GM19395 (cell line): Measurements from ENCODE around the gene ZNF800.

ENCODE experiments used
- ATAC-seq: cut with Tn5 transposase; IDR thresholded peaks from one replicate; pipeline ENCODE4 v1.9.1; 2021; ENCODE audit warnings: mild to moderate bottlenecking, moderate library complexity; ENCODE audit not compliant: unreplicated experiment

ZNF800 gene

DNA sequence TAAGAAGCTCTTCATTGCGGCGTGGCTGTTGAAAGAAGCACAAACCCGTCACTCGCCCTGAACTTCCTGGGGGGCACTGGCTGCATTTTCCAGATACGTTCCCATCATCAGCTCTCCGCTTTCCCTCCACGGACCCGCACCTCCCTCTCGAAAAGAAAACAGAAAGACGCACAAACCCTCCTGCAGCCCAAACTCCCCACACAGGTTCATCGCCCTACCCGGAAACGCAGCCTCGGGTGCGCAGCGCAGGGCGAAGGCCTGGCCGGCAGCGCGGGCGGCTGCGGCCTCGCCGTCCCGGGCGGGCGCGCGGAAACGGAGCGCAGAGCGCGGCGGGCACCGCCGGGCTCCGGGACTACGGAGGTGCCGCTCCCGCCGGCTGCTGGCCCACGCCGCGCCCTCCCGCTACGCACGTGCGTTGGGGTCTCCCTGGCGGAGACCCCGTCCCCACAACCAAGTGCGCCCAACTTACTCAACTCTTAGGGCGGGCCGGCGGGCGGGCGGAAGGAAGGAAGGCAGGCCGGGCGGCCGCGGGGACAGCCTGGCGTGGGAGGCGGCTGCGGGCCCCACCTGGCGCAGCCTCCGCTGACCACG, 822 bp downstream of the ZNF800 start:
- peak; percentile 45 for ATAC-seq

DNA sequence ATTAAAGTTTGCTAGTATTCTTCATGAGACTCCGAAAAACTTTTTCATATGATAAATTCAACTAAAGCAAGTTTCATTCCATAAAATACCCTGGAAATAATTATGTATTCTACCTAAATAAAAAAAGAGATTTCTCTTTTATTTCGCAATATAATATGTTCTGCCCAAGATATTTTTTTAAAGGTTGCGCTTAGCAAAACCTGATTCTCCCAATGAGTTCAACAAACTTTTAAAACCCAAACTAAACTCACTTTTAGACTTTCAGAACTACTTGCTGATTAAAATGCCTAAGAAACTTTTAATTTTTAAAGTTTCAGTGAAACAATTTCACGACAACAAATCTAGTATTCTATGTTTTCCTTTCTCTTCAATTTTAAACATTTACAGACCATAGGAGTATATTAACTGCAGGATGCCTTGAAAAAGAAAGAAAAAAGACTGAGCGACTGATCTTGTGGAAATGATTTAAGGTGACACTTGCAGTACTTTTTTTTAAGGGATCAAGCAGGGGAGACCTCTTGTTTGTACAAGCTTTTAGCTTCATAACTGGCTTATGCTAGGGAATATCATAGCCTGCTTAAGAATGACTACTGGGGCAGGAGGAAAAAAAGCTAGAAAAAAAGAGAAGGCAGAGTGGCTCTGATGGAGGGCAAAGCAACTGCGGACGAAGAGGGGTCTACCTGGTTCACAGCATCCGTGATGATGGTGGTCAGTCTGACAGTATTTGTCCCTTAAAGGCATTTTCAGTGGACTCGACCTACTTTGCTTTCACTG, 1.5 kb downstream of the ZNF800 start:
- ATAC-seq, result no peak

DNA sequence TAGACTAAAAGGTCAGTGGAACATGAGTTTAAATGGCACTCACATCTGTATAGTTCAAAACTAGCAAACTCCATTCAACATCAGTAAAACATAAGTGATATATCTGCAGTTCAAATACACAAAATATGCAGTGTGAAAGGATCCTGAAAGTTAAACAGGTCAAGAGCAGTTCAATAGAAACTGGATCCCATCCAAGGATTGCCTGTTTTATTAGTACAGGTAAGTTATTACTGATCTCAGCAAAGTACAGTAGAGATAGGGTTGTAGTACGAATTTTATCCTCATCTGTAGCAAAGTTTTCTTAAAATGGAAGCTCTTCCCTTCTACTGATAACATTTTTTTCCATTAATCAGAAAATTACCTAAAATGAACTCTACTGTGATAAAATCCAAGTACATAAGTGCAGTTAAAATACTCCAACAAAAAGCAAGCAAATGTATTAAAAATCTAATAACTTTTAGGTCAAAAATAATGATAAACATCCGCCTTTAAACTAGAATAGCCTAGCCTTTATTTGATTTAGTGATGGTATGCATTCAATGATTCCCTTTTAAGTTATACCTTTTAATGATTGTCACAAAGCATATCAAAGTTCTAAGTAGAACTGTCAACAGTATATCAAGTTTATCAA, 2.2 kb downstream of the ZNF800 start:
- no peak for ATAC-seq

DNA sequence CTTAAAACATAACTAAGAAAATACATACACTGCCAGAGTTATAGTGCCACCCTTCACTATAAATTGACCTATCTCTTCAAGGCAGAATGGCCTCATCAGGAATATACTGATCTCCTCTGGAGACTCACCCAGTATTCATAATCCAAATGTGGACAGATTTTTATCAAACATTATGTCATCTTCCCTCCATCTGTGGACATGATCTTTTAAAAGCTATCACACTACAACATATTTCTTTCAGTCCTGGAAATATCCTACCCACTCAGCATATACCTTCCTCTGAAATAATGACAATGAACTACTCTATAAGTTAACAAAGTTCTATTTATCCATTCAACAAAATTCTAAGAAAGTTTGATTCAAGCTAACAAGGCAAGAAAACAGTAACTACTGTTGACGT, 3.2 kb downstream of the ZNF800 start:
- no peak for ATAC-seq

DNA sequence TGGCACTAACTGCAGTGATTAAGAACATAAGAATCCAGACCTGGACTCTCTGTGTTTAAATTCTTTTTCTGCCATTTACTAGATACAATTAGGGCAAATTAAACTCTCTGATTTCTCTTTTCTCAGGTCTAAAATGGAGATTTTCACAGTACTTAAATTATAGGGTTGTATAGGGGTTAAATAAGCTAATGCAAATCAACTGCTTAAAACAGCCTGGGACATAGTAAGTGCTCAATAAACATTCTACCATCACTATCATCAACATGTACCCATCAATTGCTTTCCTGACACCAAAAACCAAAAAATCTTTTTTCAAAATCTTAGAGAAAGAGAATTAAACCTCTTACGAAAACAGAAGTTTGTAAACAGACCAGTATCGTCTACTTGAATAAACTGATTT, 4.5 kb downstream of the ZNF800 start:
- no peak for ATAC-seq

DNA sequence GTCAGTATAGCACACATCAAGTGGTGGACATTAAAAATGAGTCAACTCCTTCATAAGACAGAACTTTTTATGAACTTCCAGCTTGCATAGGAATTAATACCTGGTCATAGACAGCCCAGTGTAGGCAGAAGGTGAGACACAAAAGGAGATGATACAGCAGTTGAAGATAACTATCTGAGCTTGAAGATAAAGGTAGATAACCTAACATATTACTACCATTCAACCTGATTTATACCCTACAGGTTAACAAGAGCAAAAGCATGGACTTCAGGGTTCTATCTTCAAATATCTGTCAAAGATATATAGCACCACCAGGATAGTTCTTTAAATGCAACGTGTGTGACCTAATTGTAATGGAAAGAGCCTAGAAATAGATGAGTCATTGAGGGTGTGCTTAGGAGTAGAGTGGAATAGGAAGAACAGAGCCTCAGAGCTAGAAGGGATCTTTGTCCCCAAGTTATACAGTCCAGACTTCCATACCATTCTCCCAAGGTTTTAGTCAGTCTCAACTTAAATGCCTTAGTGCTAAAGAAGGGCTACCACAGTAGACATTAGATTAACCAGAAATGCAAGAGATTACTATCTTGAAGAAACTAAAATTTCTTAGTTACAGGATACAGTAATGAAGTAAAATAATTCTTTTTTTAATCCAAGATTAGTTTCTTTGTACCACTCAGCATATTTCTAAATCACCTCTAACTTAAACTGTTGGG, 9.2 kb downstream of the ZNF800 start:
- no peak for ATAC-seq

DNA sequence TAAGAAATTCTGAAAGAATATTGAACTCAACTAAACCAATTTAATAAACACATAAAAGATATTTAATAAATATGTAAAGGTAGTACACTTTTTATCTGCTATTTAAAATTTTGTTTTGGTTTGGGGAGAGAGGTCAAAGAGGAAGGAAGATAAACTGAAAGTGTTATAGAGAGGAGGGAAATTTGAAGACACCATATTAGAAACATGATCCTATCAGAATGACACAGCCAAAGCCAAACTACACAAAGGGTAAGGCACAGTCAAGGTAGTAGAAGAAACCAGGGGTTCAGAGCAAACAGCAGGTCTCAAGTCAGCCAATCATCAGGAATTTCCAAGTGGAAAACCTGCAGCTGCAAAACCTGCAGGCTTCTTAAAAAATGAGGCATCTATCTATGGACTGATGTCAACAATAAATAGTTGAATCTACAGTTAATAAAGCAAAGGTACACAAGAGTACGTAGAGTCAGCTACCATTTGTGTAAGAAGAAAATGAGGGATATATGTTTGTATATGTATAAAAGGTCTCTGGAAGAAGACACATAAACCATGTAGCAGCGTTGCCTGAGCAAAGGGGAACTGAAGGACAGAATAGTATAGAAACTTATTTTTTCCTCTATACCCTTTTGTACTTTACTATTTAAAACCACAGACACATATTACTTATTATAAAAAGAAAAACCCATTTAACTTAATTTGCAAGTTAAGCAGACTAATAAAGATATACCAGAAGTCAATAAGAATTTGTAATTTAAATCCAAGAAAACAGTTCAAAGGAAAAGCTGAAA, 10.0 kb downstream of the ZNF800 start:
- ATAC-seq, result peak; percentile 46

DNA sequence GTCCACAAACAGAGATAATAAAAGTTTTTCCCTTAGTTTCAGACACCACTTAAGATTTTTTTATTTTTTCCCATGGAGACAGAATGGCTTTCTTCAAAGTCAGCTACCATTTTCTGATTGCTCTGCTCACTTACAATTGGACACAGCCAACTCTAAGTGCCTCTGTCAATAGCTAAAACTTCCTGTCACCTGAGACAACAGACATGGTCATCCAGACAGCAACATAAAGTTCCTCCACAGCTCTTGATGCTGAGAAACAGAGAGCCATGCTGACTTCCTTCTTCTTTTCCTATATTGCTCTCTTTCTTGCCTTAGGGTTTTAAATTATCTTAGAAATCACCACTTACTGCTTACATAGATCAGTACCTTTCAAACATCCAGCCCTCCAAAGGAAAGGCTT, 12.0 kb downstream of the ZNF800 start:
- ATAC-seq, result no peak

DNA sequence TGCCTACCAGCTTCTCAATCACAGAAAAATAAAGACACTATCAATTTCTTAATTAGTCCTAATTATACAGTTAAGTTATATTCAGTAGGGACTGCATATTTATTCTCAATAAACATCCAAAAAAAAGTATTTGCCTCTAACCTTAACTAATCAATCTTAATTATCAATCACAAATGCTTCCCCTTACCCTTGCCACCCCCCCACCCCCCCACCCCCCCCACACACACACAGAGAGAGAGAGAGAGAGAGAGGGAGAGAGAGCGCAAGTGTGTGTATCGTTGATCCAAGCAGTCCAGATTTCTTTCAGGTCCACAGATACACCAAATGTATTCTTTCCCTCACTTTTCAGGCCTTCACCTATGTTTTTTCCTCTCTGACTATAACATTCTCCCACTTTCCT, 12.9 kb downstream of the ZNF800 start:
- ATAC-seq, result no peak

DNA sequence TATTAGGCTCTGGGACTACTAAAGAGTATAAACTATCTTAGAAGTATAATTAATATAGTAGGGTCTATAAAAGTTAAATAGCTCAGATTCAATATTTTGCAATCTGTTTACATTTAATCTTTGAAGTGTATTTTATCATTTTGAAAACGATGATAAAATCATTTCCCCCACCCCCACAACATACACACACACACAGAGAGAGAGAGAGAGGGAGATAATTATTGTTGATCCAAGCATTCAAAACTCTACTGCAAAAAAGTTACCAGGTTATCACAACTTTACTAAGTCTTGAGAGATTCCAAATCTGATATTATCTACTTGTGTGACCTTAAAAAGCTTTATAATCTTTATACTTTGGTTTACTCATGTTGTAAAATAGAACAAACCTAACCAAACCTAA, 14.0 kb downstream of the ZNF800 start:
- ATAC-seq, result no peak

DNA sequence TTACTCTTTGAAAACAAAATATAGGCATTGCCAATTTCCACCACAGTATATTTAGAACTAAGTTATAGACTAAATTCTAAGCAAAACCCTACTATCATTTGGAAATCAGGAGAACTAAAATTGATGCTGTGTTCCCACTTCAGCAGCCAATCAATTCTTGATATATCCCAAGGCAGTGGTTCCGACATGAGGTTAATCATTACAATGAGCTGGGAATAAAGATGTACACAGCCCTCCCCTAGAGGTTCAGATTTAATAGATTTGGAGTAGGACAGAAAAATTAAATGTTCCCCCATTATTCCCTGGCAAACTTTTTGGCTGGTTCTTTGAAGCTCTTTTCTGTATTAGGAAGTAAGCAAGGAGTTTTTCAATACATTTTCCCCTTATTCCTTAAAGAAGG, 15.1 kb downstream of the ZNF800 start:
- no peak for ATAC-seq

DNA sequence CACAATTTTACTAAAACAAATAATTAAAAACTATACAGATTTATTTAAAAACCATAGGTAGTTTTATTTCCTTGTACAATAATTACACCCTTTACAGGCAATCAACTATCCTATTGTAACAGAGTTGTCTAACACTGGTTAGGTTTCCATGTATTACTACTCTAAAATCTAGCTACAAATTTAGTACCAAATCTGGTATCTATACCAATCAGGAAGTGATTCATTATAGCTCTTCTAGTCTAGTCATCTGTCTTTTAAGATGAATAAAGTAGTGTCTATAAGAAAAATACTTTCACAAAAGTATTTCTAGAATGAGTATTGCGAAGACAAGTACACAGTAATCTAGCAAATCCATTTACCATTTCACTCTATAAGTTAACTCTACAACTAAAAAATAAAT, 16.9 kb downstream of the ZNF800 start:
- ATAC-seq, result no peak

DNA sequence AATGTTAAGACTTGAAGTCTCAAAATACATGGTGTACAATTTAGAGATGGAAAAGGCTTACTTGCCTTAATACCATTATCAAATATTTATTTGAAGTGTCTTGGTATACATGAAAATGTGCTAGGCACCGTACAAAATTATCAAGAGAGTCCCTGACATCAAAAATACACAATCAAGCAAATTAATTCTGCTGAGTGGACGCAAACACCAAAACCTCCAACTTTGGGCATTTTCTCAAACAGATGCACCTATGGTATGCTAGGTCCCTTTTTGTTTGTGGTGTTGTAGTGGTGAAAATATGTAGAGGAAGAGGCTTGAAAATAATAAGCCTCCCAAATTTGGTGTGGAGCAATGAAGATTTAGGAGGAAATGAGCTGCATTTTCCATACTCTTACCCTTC, 24.8 kb downstream of the ZNF800 start:
- ATAC-seq, result no peak

DNA sequence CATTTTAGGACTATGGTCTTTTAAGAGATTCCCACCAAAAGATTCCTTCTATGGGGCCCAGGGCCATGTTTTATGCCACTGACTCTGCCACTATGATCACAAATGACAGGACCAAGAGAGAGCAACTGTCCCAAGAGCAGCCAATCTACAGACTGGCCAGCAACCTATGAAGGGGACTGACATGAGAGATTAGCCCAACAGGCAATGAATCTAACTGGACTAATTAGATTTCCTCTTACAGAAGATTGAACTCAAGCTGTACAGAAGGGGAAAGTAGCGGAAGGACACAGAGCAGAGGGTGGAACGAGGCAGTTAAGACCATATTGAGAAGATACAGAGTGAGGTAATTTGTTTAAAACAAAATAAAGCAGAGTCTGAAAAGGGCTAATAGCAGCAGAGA, 25.8 kb downstream of the ZNF800 start:
- no peak for ATAC-seq

DNA sequence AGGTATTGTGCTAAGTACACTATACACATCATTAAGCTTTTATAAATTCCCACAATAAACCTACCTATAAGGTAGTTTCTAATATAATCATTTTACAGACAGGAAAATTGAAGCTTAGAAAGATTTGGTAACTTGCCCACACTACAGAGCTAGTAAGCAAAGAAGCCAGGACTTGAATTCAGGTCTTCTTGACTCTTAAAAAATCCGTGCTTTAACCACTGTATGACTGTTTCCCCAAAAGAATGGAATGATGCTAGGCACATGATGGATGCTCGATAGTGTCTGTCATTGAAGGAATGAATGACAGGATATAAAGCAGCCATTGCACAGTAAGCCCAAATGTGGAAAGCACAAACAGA, 26.6 kb downstream of the ZNF800 start:
- no peak for ATAC-seq

DNA sequence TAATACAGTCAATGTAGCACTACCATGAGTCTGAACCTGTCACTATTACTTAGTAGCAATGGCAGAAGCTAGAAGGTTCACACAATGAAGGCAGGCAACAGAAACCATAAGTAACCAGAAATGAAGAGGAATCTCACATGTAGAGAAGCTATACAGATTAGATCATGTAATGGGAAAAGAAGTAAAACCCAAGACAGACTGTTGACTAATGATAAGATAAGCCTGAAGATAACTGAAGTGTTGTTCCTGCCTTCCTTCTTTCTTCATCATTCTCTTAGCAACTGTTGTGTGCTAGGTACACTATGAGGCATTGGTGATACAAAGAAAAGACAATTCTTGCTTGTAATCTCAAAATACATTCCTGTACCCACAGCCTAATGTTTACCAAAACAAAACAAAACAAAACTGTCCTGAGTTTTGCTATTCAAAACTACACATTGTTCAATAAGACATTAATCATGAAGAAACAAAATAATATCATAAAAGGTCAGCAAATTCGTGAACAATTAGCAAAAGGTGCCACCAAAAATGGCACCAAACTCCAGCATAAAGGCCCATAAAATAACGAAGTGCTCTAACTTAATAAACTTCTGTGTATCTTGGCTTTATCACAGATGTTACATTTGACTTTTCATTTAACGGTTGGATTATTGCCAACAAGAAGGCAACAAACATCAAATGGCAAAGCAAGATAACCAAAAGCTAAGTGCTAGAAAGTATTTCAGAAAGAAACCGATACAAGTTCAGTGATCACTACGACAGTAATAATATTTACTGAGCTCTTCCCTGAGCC, 27.1 kb downstream of the ZNF800 start:
- no peak for ATAC-seq

DNA sequence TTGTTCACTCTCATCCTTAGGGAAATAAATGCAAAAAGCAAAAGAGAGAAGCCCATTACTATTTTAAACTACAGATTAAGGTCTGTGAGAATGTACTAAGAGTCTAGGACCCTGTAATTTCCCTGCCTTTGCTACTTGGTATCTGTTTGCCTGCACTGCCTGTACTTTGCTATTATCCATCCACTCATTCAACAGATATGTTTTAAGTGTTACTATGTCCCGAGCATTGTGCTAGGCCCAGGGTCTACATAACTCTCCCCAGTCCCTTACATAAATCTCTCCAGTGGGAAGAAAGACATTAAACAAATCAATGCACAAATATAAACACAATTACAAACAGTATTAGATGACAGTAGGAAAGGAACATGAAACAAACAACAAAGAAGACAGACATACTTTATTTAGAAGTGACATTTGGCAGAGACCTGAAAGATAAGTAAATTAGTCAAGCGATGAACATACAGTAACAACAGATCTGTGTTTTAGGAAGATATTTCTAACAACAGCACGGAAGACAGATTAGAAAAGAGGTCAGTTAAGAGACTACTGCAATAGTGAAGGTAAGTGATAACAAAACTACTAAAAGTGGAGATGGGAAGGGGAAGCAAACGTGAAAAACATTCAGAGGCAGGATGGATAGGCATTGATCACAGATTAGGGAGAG, 30.0 kb downstream of the ZNF800 start:
- no peak for ATAC-seq

DNA sequence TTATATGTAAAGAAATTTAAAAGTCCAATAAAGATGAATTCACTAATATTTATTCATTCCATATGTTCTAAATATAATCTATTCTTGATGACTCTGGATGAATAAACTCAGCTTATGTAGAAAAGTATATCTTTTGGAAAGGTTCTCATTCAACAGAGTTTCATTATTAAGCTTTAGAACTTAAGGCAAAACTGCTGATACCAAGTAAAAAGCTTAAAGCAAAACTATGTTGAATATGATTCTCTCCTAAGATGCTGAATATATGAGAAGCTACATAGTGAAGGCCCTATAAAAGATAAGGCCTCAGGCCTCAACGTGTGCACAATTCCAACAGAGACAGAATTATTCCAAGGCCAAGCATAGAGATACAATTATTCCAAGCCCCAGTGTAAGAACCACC, 30.8 kb downstream of the ZNF800 start:
- no peak for ATAC-seq

DNA sequence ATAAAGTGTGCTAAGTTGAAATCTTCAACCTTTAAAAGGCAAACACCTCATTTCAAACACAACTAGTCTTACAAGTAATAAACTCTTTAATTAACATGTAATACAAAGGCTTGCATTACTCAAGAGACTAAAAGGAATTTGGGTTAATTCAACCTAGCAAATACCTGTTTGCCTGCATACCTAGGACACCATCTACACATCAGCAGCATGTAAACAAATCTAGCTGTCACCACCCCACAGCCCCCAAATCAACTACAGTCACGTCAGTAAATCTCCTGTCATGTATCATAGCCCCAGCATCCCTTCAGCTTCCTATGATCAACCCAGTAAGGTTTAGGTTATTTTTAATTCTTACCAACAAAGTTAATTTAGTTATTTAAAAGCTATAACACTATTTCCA, 33.5 kb downstream of the ZNF800 start:
- ATAC-seq, result no peak

DNA sequence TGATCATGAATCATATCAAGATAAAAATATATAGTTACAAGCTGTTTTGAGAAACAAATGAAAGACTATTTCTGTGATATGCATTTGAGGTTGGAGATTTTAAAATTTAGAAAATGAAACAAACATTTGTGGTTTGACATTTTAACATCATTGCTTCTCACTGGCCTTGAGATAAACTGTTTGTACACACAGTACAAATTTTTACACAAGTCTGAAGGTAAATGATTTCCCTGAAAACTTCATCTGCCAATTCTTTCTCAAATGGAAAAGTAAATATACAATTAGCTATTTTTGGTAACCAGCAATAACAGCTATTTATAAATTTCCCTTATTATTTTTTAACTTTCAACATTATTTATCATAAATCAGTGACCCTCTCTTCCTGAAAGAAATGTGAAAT, 38.6 kb downstream of the ZNF800 start:
- no peak for ATAC-seq
